Hematopoietic multipotent progenitor cell treated with erythropoietin and hydrocortisone succinate and interleukin-3 and kit ligand, for 17 days (in vitro differentiated cells): Measurements from ENCODE around the gene ELMO1.
"Not testable (repeated sequence)": the region's sequence is repeated elsewhere in the genome, so short reads cannot be mapped to it uniquely, and the experiment has no call there.

Source experiments
- DNase-seq: peaks from one replicate; pipeline ENCODE4 v3.0.0-alpha.2; 2015; ENCODE audit warnings: low spot score

The ELMO1 gene

GRCh38 chr7:37013771-37014170 is 434.9 kb downstream of the ELMO1 start:
- no peak for DNase-seq

- no peak for DNase-seq
Observed at GRCh38 chr7:37011151-37011890, 437.3 kb downstream of the ELMO1 start.

- DNase-seq: no peak
Observed at GRCh38 chr7:37009125-37009675, 439.5 kb downstream of the ELMO1 start.

- DNase-seq: no peak
Observed at GRCh38 chr7:37007691-37008090, 441.0 kb downstream of the ELMO1 start.

- no peak for DNase-seq
Observed at GRCh38 chr7:37007268-37007667, 441.4 kb downstream of the ELMO1 start.

- no peak for DNase-seq
Observed at GRCh38 chr7:37006764-37007163, 441.9 kb downstream of the ELMO1 start.

- no peak for DNase-seq
Observed at GRCh38 chr7:37000511-37000910, 448.2 kb downstream of the ELMO1 start.

GRCh38 chr7:36999626-37000485 is 448.8 kb downstream of the ELMO1 start:
- no peak for DNase-seq

- no peak for DNase-seq
Observed at GRCh38 chr7:36995776-36996175, 452.9 kb downstream of the ELMO1 start.

- no peak for DNase-seq
Observed at GRCh38 chr7:36994456-36995112, 454.1 kb downstream of the ELMO1 start.

- peak; percentile 35 for DNase-seq
Observed at GRCh38 chr7:36986948-36987724, 461.5 kb downstream of the ELMO1 start.

- no peak for DNase-seq
Observed at GRCh38 chr7:36986511-36986933, 462.1 kb downstream of the ELMO1 start.

GRCh38 chr7:36985866-36986400 is 462.7 kb downstream of the ELMO1 start:
- DNase-seq: no peak

GRCh38 chr7:36985316-36985715 is 463.3 kb downstream of the ELMO1 start:
- DNase-seq: no peak

- DNase-seq: no peak
Observed at GRCh38 chr7:36984710-36985312, 463.9 kb downstream of the ELMO1 start.

- DNase-seq: no peak
Observed at GRCh38 chr7:36984041-36984521, 464.6 kb downstream of the ELMO1 start.

GRCh38 chr7:36982766-36983165 is 465.9 kb downstream of the ELMO1 start:
- DNase-seq: no peak

- DNase-seq: no peak
Observed at GRCh38 chr7:36979810-36980248, 468.8 kb downstream of the ELMO1 start.

GRCh38 chr7:36978461-36978860 is 470.2 kb downstream of the ELMO1 start:
- no peak for DNase-seq

- DNase-seq: no peak
Observed at GRCh38 chr7:36977878-36978277, 470.8 kb downstream of the ELMO1 start.

GRCh38 chr7:36973534-36973933 is 475.1 kb downstream of the ELMO1 start:
- DNase-seq: not testable (repeated sequence)
